Breast epithelium (tissue), 4 donors: Measurements from ENCODE around the gene ZPBP. TPM values are rescaled to one million over a fixed set of nuclear protein-coding genes. Genes with fewer than 3 reads are reported as not detected.

Experiments used
- DNase-seq, 2 donors: peaks; one replicate each; pipeline ENCODE4 v3.0.0-alpha.2; 2019; ENCODE audit warnings: low spot score in 2 of 2
- H3K27ac ChIP-seq, 2 donors: fragments of 200-600 bp; sonication (generic) in 1 of 2; one replicate each; pipeline ENCODE4 v1.5.1; 2016 to 2019; ENCODE audit warnings: mild to moderate bottlenecking in 1 of 2
- H3K27me3 ChIP-seq, 2 donors: fragments of 200-600 bp; sonication (generic) in 1 of 2; one replicate each; pipeline versions ENCODE4 v1.5.1 to v1.6.0; 2017 to 2019; ENCODE audit warnings: control low read depth in 1 of 2, mild to moderate bottlenecking in 1 of 2
- H3K36me3 ChIP-seq: fragments of 200-600 bp; one replicate; pipeline ENCODE4 v1.5.1; 2019
- H3K4me1 ChIP-seq, 2 donors: fragments of 200-600 bp; sonication (generic); one replicate each; pipeline ENCODE4 v1.5.1; 2016 to 2019; ENCODE audit warnings: control low read depth in 1 of 2
- H3K4me3 ChIP-seq, 3 donors: fragments of 200-600 bp; sonication (generic); 1 replicate in 2 of 3; 2 replicates in 1 of 3; pipeline ENCODE4 v1.5.1; 2016 to 2019; ENCODE audit warnings: mild to moderate bottlenecking in 3 of 3, moderate library complexity in 2 of 3
- H3K9me3 ChIP-seq, 2 donors: fragments of 200-600 bp; sonication (generic) in 1 of 2; one replicate each; pipeline ENCODE4 v1.5.1; 2016 to 2019; ENCODE audit warnings: control low read depth in 1 of 2
- CTCF ChIP-seq, 3 donors: fragments of 450-650 bp; IDR thresholded peaks; one replicate each; pipeline ENCODE4 v1.5.1; 2016 to 2017; ENCODE audit warnings: antibody characterized with exemption in 3 of 3, mild to moderate bottlenecking in 3 of 3, moderate library complexity in 3 of 3
- POLR2A ChIP-seq: fragments of 450-650 bp; IDR thresholded peaks from one replicate; pipeline ENCODE4 v1.6.1; 2016; ENCODE audit warnings: antibody characterized with exemption, mild to moderate bottlenecking, moderate library complexity
- POLR2AphosphoS5 ChIP-seq, 3 donors: sonication (generic); formaldehyde crosslinking; IDR thresholded peaks; one replicate each; pipeline ENCODE4 v1.6.1; 2017; ENCODE audit warnings: antibody characterized with exemption in 3 of 3
- intact Hi-C: fragments of 100-400 bp; cut with DNase I; formaldehyde crosslinking; loops from one replicate; pipeline ENCODE4 v1.15.1; 2023; ENCODE audit warnings: low total_unique reads
- total RNA-seq, 3 donors: library from RNA; depleted of rRNA; stranded (reverse); fragments of >200 nt; gene quantifications; one replicate each; pipeline ENCODE4 v1.1.0, GENCODE V29; 2016

ZPBP gene
- total RNA-seq, 3 donors from 2014 or later = not detected

GRCh38 chr7:49893131-49893530 lies 199.9 kb downstream of the ZPBP start:
- no peaks in the 10 kb centered on the region for H3K4me1 ChIP-seq
- no peaks in the 10 kb centered on the region for H3K27me3 ChIP-seq
- intact Hi-C loops = no loop called here
- H3K9me3 ChIP-seq = no peaks in the 10 kb centered on the region
- no peaks in the 10 kb centered on the region for H3K36me3 ChIP-seq
- H3K4me3 ChIP-seq = no peak overlapping the region
- no peak for DNase-seq
- no peak for TF ChIP-seq CTCF (IDR thresholded peaks at IDR 0.05)
- TF ChIP-seq POLR2AphosphoS5 (IDR thresholded peaks at IDR 0.05) = no peak
- no peak overlapping the region for H3K27ac ChIP-seq

- Histone ChIP-seq H3K4me3 (no peak overlapping the region), H3K27ac (no peak overlapping the region), H3K9me3 (no peaks in the 10 kb centered on the region), H3K36me3 (no peaks in the 10 kb centered on the region), H3K27me3 (no peaks in the 10 kb centered on the region), H3K4me1 (no peaks in the 10 kb centered on the region)
- intact Hi-C loops = no loop called here
- TF ChIP-seq CTCF (IDR thresholded peaks at IDR 0.05) (no peak), POLR2A (no peak), POLR2AphosphoS5 (IDR thresholded peaks at IDR 0.05) (no peak)
- DNase-seq = no peak
Measured at GRCh38 chr7:49892481-49892880, 200.6 kb downstream of the ZPBP start.

Other genes starting within 250 kb of the ZPBP start
- 10 to 100 TPM; 14.2 to 21.4 (median 21.3) TPM for gene IKZF1, start 211.5 kb upstream of the ZPBP start, total RNA-seq